K562 (cell line): ENCODE measurements around the gene CLIC1. TPM values are rescaled to one million over a fixed set of nuclear protein-coding genes. Genes with fewer than 3 reads are reported as not detected.
A peak's percentile ranks its signal among the peaks of the same experiment; 100 is the strongest.

ENCODE experiments used
- ARNT ChIP-seq, 2 experiments: fragments of 450-650 bp; IDR thresholded peaks; 2 replicates each; pipeline ENCODE4 v1.6.1; 2016; ENCODE audit warnings: mild to moderate bottlenecking in 1 of 2
- ATF7 ChIP-seq: fragments of 450-650 bp; IDR thresholded peaks from 2 replicates; pipeline ENCODE4 v1.7.1; 2014; ENCODE audit warnings: mild to moderate bottlenecking, moderate library complexity
- EP400 ChIP-seq: fragments of 450-650 bp; IDR thresholded peaks from 2 replicates; pipeline ENCODE4 v1.6.1; 2017; ENCODE audit warnings: antibody characterized with exemption, mild to moderate bottlenecking, moderate library complexity
- EZH2 ChIP-seq: IDR thresholded peaks from 2 replicates; pipeline ENCODE4 v1.6.1; 2012; ENCODE audit warnings: low read depth, mild to moderate bottlenecking, inconsistent platforms, low read length, borderline replicate concordance
- HCFC1 ChIP-seq: IDR thresholded peaks from 2 replicates; pipeline ENCODE4 v1.6.1; 2012; ENCODE audit warnings: low read depth, low read length, improper control_type of control experiment
- HIVEP1 ChIP-seq: fragments of 250-450 bp; sonication (Bioruptor Pico); IDR thresholded peaks from 2 replicates; pipeline ENCODE4 v1.4.0; 2020; ENCODE audit warnings: mild to moderate bottlenecking
- HNRNPL ChIP-seq: fragments of 200-400 bp; formaldehyde crosslinking; IDR thresholded peaks from 2 replicates; pipeline ENCODE4 v1.6.1; 2017; ENCODE audit warnings: low read depth, mild to moderate bottlenecking, low read length
- IRF2 ChIP-seq: sonication (generic); formaldehyde crosslinking; IDR thresholded peaks from 2 replicates; pipeline ENCODE4 v1.8.1; 2022; ENCODE audit warnings: mild to moderate bottlenecking, missing genetic modification reagents
- MTF1 ChIP-seq: fragments of 250-450 bp; sonication (Bioruptor Pico); IDR thresholded peaks from 2 replicates; pipeline ENCODE4 v1.9.0; 2021; ENCODE audit warnings: moderate library complexity, mild to moderate bottlenecking, inconsistent platforms, borderline replicate concordance
- NR1H2 ChIP-seq: sonication (generic); formaldehyde crosslinking; IDR thresholded peaks from 2 replicates; pipeline ENCODE4 v1.4.0; 2020; ENCODE audit warnings: mild to moderate bottlenecking, missing genetic modification reagents
- PCBP2 ChIP-seq: fragments of 200-400 bp; formaldehyde crosslinking; IDR thresholded peaks from 2 replicates; pipeline ENCODE4 v1.6.1; 2018; ENCODE audit warnings: low read length, low read depth, mild to moderate bottlenecking, moderate library complexity; ENCODE audit not compliant: poor library complexity, severe bottlenecking
- PHB2 ChIP-seq: fragments of 450-650 bp; IDR thresholded peaks from 2 replicates; pipeline ENCODE4 v1.6.1; 2017; ENCODE audit warnings: low read depth
- SP1 ChIP-seq: sonication (generic); formaldehyde crosslinking; IDR thresholded peaks from 2 replicates; pipeline ENCODE4 v1.8.1; 2022; ENCODE audit warnings: mild to moderate bottlenecking, missing genetic modification reagents
- SRF ChIP-seq, 2 experiments: fragments of 250-450, 450-650 bp in 1 of 2; sonication (Bioruptor Pico) in 1 of 2; sonication (generic) in 1 of 2; formaldehyde crosslinking; IDR thresholded peaks; 2 replicates each; pipeline versions ENCODE4 v1.5.0 to v1.5.1; 2020 to 2022; ENCODE audit warnings: mild to moderate bottlenecking in 1 of 2, missing genetic modification reagents in 1 of 2
- STAT5B ChIP-seq: fragments of 250-450 bp; sonication (Bioruptor Pico); IDR thresholded peaks from 2 replicates; pipeline ENCODE4 v1.8.0; 2021; ENCODE audit warnings: mild to moderate bottlenecking, inconsistent platforms
- TAF15 ChIP-seq: fragments of 200-400 bp; formaldehyde crosslinking; IDR thresholded peaks from 2 replicates; pipeline ENCODE4 v1.6.1; 2017; ENCODE audit warnings: mild to moderate bottlenecking, low read depth, low read length, moderate library complexity
- TARDBP ChIP-seq: fragments of 450-650 bp; IDR thresholded peaks from 2 replicates; pipeline ENCODE4 v1.6.1; 2016
- TCF7 ChIP-seq: sonication (generic); IDR thresholded peaks from 2 replicates; pipeline ENCODE4 v1.6.1; 2016; ENCODE audit warnings: antibody characterized with exemption, borderline replicate concordance
- ZNF184 ChIP-seq: sonication (generic); formaldehyde crosslinking; IDR thresholded peaks from 2 replicates; pipeline ENCODE4 v1.5.0; 2020; ENCODE audit warnings: missing genetic modification reagents
- ZNF311 ChIP-seq: fragments of 250-450 bp; sonication (Bioruptor Pico); IDR thresholded peaks from 2 replicates; pipeline ENCODE4 v1.4.0; 2020; ENCODE audit warnings: mild to moderate bottlenecking, moderate library complexity
- ZNF384 ChIP-seq: IDR thresholded peaks from 2 replicates; pipeline ENCODE4 v1.6.1; 2012; ENCODE audit warnings: low read depth, low read length, improper control_type of control experiment
- ZNF518B ChIP-seq: fragments of 250-450 bp; sonication (Bioruptor Pico); IDR thresholded peaks from 2 replicates; pipeline ENCODE4 v1.5.0; 2021; ENCODE audit warnings: mild to moderate bottlenecking, moderate library complexity
- ZNF830 ChIP-seq: fragments of 250-450 bp; sonication (Bioruptor Pico); IDR thresholded peaks from 2 replicates; pipeline ENCODE4 v1.5.0; 2021; ENCODE audit warnings: mild to moderate bottlenecking
- polyA plus RNA-seq, 8 experiments: library from polyadenylated mRNA; depleted of rRNA in 4 of 8; stranded (reverse) in 5 of 8; unstranded in 3 of 8; fragments of >200 nt; fragmentation: Nextera tagmentation in 2 of 8; fragmentation: Illumina TruSeq in 1 of 8; extraction: Ambion mirVana in 2 of 8; extraction: Trizol in 1 of 8; gene quantifications; 2 replicates each; pipeline versions ENCODE4 v1.2.1 to v1.2.3, GENCODE V29; 2011 to 2014; ENCODE audit warnings: inconsistent platforms in 1 of 8, missing spikeins in 1 of 8
- total RNA-seq, 7 experiments: library from RNA; depleted of rRNA in 6 of 7; stranded (reverse); fragments of >200 nt in 6 of 7; fragmentation: Illumina TruSeq in 2 of 7; extraction: Trizol in 2 of 7; gene quantifications; 2 replicates each; pipeline versions ENCODE4 v1.2.1 to v1.2.3, GENCODE V29; 2011 to 2021; ENCODE audit warnings: low replicate concordance in 1 of 7
- TF ChIP-seq, protein P1 (sequence below): fragments of 250-450 bp; sonication (Bioruptor Pico); IDR thresholded peaks from 2 replicates; pipeline ENCODE4 v1.8.0; 2021; ENCODE audit warnings: moderate library complexity, mild to moderate bottlenecking, inconsistent platforms
- TF ChIP-seq, protein P2 (sequence below), 2 experiments: fragments of 450-650 bp in 1 of 2; sonication (generic) in 1 of 2; formaldehyde crosslinking; conservative IDR thresholded peaks; 2 replicates each; pipeline versions ENCODE4 v1.4.0 to v1.8.1; 2020 to 2022; ENCODE audit warnings: mild to moderate bottlenecking in 1 of 2, missing genetic modification reagents in 1 of 2

CLIC1 gene
- total and polyA plus RNA-seq, 9 of the 15 experiments (the other 6 are each of a cell fraction or from before 2014, with no cell fraction given) = 1,267 to 2,419 (median 1,808) TPM

DNA sequence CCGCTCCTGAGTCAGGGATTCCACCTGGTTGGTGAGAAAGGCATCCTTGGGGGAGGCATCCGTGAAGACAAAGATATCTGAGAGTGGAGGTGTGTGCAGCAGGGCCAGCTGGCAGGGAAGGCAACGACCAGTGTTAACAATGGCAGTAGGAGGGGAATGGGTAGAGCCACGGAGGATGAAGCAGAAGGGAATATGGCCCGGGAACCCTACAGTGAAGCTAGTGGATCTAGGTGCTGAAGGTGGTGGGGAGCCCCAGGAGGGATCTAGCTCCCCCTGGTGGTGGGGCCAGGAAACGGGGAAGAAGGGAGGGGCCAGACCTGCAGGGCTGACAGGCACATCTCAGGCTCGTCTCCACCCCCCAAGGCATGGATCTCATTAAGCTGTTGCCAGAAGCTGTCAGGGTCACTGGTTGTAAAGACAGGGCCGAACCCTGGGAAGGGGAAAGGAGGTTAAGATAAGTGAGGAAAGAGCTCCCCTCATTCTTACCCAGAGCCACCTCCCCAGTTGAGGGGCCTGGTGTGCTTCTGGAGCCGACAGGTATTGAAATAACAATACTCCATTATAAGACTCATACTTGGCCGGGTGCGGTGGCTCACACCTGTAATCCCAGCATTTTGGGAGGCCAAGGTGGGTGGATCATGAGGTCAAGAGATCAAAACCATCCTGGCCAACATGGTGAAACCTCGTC, 33.5 kb upstream of the CLIC1 start (continued):
- TF ChIP-seq EZH2 = no peak
- TF ChIP-seq ARNT (IDR thresholded peaks at IDR 0.05) = peak in 1 of 2 experiments; percentile 89; a peak in 2 of 4 replicates
- TF ChIP-seq ZNF184 (CRISPR knock-in tag) = no peak
- no peak for TF ChIP-seq ZNF830
- TF ChIP-seq, protein P1, sequence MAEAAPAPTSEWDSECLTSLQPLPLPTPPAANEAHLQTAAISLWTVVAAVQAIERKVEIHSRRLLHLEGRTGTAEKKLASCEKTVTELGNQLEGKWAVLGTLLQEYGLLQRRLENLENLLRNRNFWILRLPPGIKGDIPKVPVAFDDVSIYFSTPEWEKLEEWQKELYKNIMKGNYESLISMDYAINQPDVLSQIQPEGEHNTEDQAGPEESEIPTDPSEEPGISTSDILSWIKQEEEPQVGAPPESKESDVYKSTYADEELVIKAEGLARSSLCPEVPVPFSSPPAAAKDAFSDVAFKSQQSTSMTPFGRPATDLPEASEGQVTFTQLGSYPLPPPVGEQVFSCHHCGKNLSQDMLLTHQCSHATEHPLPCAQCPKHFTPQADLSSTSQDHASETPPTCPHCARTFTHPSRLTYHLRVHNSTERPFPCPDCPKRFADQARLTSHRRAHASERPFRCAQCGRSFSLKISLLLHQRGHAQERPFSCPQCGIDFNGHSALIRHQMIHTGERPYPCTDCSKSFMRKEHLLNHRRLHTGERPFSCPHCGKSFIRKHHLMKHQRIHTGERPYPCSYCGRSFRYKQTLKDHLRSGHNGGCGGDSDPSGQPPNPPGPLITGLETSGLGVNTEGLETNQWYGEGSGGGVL (CRISPR knock-in tag) = no peak
- no peak for TF ChIP-seq PCBP2
- TF ChIP-seq HNRNPL = no peak
- peak; percentile 84 for TF ChIP-seq ZNF384
- no peak for TF ChIP-seq TARDBP
- no peak for TF ChIP-seq IRF2
- TF ChIP-seq ATF7 = peak; percentile 67
- no peak for TF ChIP-seq HIVEP1 (CRISPR knock-in tag)
- no peak; the same call in 1 of the 2 replicates for TF ChIP-seq PHB2
- TF ChIP-seq SP1 (CRISPR knock-in tag) = peak; percentile 97
- TF ChIP-seq STAT5B (CRISPR knock-in tag) = no peak
- no peak for TF ChIP-seq TAF15
- peak; percentile 33; the same call in 1 of the 2 replicates for TF ChIP-seq HCFC1
- TF ChIP-seq, protein P2, sequence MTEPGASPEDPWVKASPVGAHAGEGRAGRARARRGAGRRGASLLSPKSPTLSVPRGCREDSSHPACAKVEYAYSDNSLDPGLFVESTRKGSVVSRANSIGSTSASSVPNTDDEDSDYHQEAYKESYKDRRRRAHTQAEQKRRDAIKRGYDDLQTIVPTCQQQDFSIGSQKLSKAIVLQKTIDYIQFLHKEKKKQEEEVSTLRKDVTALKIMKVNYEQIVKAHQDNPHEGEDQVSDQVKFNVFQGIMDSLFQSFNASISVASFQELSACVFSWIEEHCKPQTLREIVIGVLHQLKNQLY (CRISPR knock-in tag; conservative IDR thresholded peaks at IDR 0.05) = peak in 1 of 2 experiments; percentile 89; a peak in 1 of 4 replicates
- no peak for TF ChIP-seq NR1H2 (CRISPR knock-in tag)
- no peak for TF ChIP-seq ZNF518B (CRISPR knock-in tag)
- no peak for TF ChIP-seq ZNF311 (CRISPR knock-in tag)
- TF ChIP-seq TCF7 = 0 out of 2 replicates have a peak, but pooled peaks have one; percentile 33
- TF ChIP-seq SRF (CRISPR knock-in tag; IDR thresholded peaks at IDR 0.05) = peak in 1 of 2 experiments; percentile 51; a peak in 1 of 4 replicates
- TF ChIP-seq MTF1 (CRISPR knock-in tag) = no peak
- TF ChIP-seq EP400 = no peak
